ENCODE results near the gene BICRA. TPM values are rescaled to one million over a fixed set of nuclear protein-coding genes. Genes with fewer than 3 reads are reported as not detected.

The BICRA gene
- total RNA-seq, 1 donor from 2014 or later = 17.1 TPM

- H3K4me3 Mint-ChIP-seq (ENCODE audit: unreplicated experiment) = no peak overlapping the region
- TF ChIP-seq CTCF (IDR thresholded peaks at IDR 0.05) = no peak
These were observed 140.4 kb downstream of the BICRA start for GRCh38 chr19:47749326-47749725.

GRCh38 chr19:47750752-47751151, 141.8 kb downstream of the BICRA start:
- no peak for DNase-seq (ENCODE audit: extremely low spot score, unreplicated experiment)
- Mint-ChIP-seq H3K4me1 (ENCODE audit: unreplicated experiment) (peaks cover 5% of the 10 kb centered on the region), H3K4me3 (ENCODE audit: unreplicated experiment) (no peak overlapping the region), H3K36me3 (ENCODE audit: unreplicated experiment) (peaks cover 22% of the 10 kb centered on the region), H3K27ac (ENCODE audit: unreplicated experiment) (no peak overlapping the region), H3K27me3 (ENCODE audit: unreplicated experiment) (no peaks in the 10 kb centered on the region), H3K9me3 (ENCODE audit: unreplicated experiment) (no peaks in the 10 kb centered on the region)
- no peak for TF ChIP-seq CTCF (IDR thresholded peaks at IDR 0.05)

More at GRCh38 chr19:47749326-47749725, 140.4 kb downstream of the BICRA start:
- Mint-ChIP-seq H3K27me3 (ENCODE audit: unreplicated experiment) (no peaks in the 10 kb centered on the region), H3K36me3 (ENCODE audit: unreplicated experiment) (peaks cover 19% of the 10 kb centered on the region), H3K9me3 (ENCODE audit: unreplicated experiment) (no peaks in the 10 kb centered on the region), H3K27ac (ENCODE audit: unreplicated experiment) (no peak overlapping the region), H3K4me1 (ENCODE audit: unreplicated experiment) (peaks cover 10% of the 10 kb centered on the region)
- no peak for DNase-seq (ENCODE audit: extremely low spot score, unreplicated experiment)

GRCh38 chr19:47752440-47753211, 143.7 kb downstream of the BICRA start:
- Mint-ChIP-seq H3K27ac (ENCODE audit: unreplicated experiment) (no peak overlapping the region), H3K9me3 (ENCODE audit: unreplicated experiment) (no peaks in the 10 kb centered on the region), H3K4me3 (ENCODE audit: unreplicated experiment) (no peak overlapping the region), H3K27me3 (ENCODE audit: unreplicated experiment) (no peaks in the 10 kb centered on the region), H3K4me1 (ENCODE audit: unreplicated experiment) (no peaks in the 10 kb centered on the region), H3K36me3 (ENCODE audit: unreplicated experiment) (peaks cover 26% of the 10 kb centered on the region)
- TF ChIP-seq CTCF (IDR thresholded peaks at IDR 0.05) = no peak
- no peak for DNase-seq (ENCODE audit: extremely low spot score, unreplicated experiment)

Other genes with a start within 250 kb of the BICRA start
- 93.8 and 99.0 TPM in 2 replicates for gene MEIS3, start 189.6 kb upstream of the BICRA start, total RNA-seq
- 0.05 TPM in 1 of 2 replicates, not detected in the other for gene SLC8A2, start 137.2 kb upstream of the BICRA start, total RNA-seq
- 14.5 and 21.9 TPM in 2 replicates for gene KPTN, start 124.9 kb upstream of the BICRA start, total RNA-seq
- 104 TPM in 2 replicates for gene NAPA, start 94.1 kb upstream of the BICRA start, total RNA-seq
- not detected in 2 replicates for gene ZNF541, start 36.0 kb upstream of the BICRA start, total RNA-seq
- gene EHD2, start 104.3 kb downstream of the BICRA start, total RNA-seq = 440 and 443 TPM in 2 replicates
- 231 and 232 TPM in 2 replicates for gene NOP53, start 136.4 kb downstream of the BICRA start, total RNA-seq
- gene SELENOW, start 169.6 kb downstream of the BICRA start, total RNA-seq = 193 and 204 TPM in 2 replicates
- gene TPRX1, start 195.4 kb downstream of the BICRA start, total RNA-seq = not detected in 2 replicates
- gene CRX, start 212.8 kb downstream of the BICRA start, total RNA-seq = not detected in 2 replicates

All from osteocyte (in vitro differentiated cells).